ENCODE data around the gene CCDC187.

Gene CCDC187

GRCh38 chr9:136313111-136314055 lies 9.5 kb upstream of the CCDC187 start:
- no peak for DNase-seq (ENCODE audit: low read depth in 1 of 2, low spot score in 1 of 2)

GRCh38 chr9:136312436-136312835 lies 8.5 kb upstream of the CCDC187 start:
- DNase-seq (ENCODE audit: low read depth in 1 of 2, low spot score in 1 of 2) = peak in 1 of 2 donors; percentile 36

- DNase-seq (ENCODE audit: low read depth in 1 of 2, low spot score in 1 of 2) = no peak
Measured at GRCh38 chr9:136312009-136312375, 8.1 kb upstream of the CCDC187 start.

- no peak for DNase-seq (ENCODE audit: low read depth in 1 of 2, low spot score in 1 of 2)
Measured at GRCh38 chr9:136311051-136312008, 7.4 kb upstream of the CCDC187 start.

- no peak for DNase-seq (ENCODE audit: low read depth in 1 of 2, low spot score in 1 of 2)
Measured at GRCh38 chr9:136310273-136311030, 6.6 kb upstream of the CCDC187 start.

- DNase-seq (ENCODE audit: low read depth in 1 of 2, low spot score in 1 of 2) = no peak
Measured at GRCh38 chr9:136309806-136310220, 5.9 kb upstream of the CCDC187 start.

- no peak for DNase-seq (ENCODE audit: low read depth in 1 of 2, low spot score in 1 of 2)
Measured at GRCh38 chr9:136309101-136309801, 5.4 kb upstream of the CCDC187 start.

- no peak for DNase-seq (ENCODE audit: low read depth in 1 of 2, low spot score in 1 of 2)
Measured at GRCh38 chr9:136308702-136309053, 4.8 kb upstream of the CCDC187 start.

GRCh38 chr9:136308006-136308701 lies 4.3 kb upstream of the CCDC187 start:
- no peak for DNase-seq (ENCODE audit: low read depth in 1 of 2, low spot score in 1 of 2)

- no peak for DNase-seq (ENCODE audit: low read depth in 1 of 2, low spot score in 1 of 2)
Measured at GRCh38 chr9:136307215-136307750, 3.4 kb upstream of the CCDC187 start.

GRCh38 chr9:136306211-136307208 lies 2.6 kb upstream of the CCDC187 start:
- DNase-seq (ENCODE audit: low read depth in 1 of 2, low spot score in 1 of 2) = no peak

- DNase-seq (ENCODE audit: low read depth in 1 of 2, low spot score in 1 of 2) = no peak
Measured at GRCh38 chr9:136305804-136306203, 1.9 kb upstream of the CCDC187 start.

GRCh38 chr9:136304981-136305380 lies 1.1 kb upstream of the CCDC187 start:
- no peak for DNase-seq (ENCODE audit: low read depth in 1 of 2, low spot score in 1 of 2)

- no peak for DNase-seq (ENCODE audit: low read depth in 1 of 2, low spot score in 1 of 2)
Measured at GRCh38 chr9:136304456-136304855, 562 bp upstream of the CCDC187 start.

- no peak for DNase-seq (ENCODE audit: low read depth in 1 of 2, low spot score in 1 of 2)
Measured at GRCh38 chr9:136303066-136303824, 649 bp downstream of the CCDC187 start.

- no peak for DNase-seq (ENCODE audit: low read depth in 1 of 2, low spot score in 1 of 2)
Measured at GRCh38 chr9:136302527-136302926, 1.4 kb downstream of the CCDC187 start.

GRCh38 chr9:136300866-136301265 lies 3.0 kb downstream of the CCDC187 start:
- no peak for DNase-seq (ENCODE audit: low read depth in 1 of 2, low spot score in 1 of 2)
